Immature natural killer cell (primary cell): ENCODE data around the gene HIVEP1. TPM values are rescaled to one million over a fixed set of nuclear protein-coding genes. Genes with fewer than 3 reads are reported as not detected.

ENCODE experiments used
- DNase-seq, 3 donors: peaks; one replicate each; pipeline ENCODE4 v3.0.0; 2022; ENCODE audit warnings: mixed read lengths in 1 of 3
- H3K27ac Mint-ChIP-seq, 6 donors: one replicate each; pipeline ENCODE4 v1.8.0; 2020; ENCODE audit warnings: mixed read lengths in 6 of 6, mild to moderate bottlenecking in 5 of 6, inconsistent platforms in 4 of 6, moderate library complexity in 3 of 6
- H3K27me3 Mint-ChIP-seq, 3 donors: one replicate each; pipeline ENCODE4 v1.8.0; 2020 to 2021; ENCODE audit warnings: low read depth in 3 of 3, mild to moderate bottlenecking in 3 of 3, mixed read lengths in 3 of 3, moderate library complexity in 3 of 3, inconsistent platforms in 1 of 3
- H3K36me3 Mint-ChIP-seq, 3 donors: one replicate each; pipeline ENCODE4 v1.8.0; 2020; ENCODE audit warnings: mixed read lengths in 3 of 3, inconsistent platforms in 2 of 3, mild to moderate bottlenecking in 2 of 3
- H3K4me1 Mint-ChIP-seq, 2 donors: one replicate each; pipeline ENCODE4 v1.8.0; 2020; ENCODE audit warnings: inconsistent platforms in 2 of 2, mild to moderate bottlenecking in 2 of 2, mixed read lengths in 2 of 2, moderate library complexity in 1 of 2
- H3K4me3 Mint-ChIP-seq, 5 donors: one replicate each; pipeline ENCODE4 v1.8.0; 2020; ENCODE audit warnings: mild to moderate bottlenecking in 5 of 5, mixed read lengths in 5 of 5, inconsistent platforms in 3 of 5, moderate library complexity in 3 of 5
- H3K9me3 Mint-ChIP-seq, 6 donors: one replicate each; pipeline ENCODE4 v1.8.0; 2020; ENCODE audit warnings: mild to moderate bottlenecking in 6 of 6, mixed read lengths in 6 of 6, inconsistent platforms in 4 of 6, moderate library complexity in 3 of 6
- polyA plus RNA-seq, 3 donors: library from polyadenylated mRNA; unstranded; fragments of 300-500 nt; fragmentation: Illumina TruSeq; gene quantifications; one replicate each; pipeline ENCODE4 v1.2.3, GENCODE V29; 2021

Gene HIVEP1
- polyA plus RNA-seq, 3 donors from 2014 or later: 1.9 to 5.5 TPM; not detected in 1

DNA sequence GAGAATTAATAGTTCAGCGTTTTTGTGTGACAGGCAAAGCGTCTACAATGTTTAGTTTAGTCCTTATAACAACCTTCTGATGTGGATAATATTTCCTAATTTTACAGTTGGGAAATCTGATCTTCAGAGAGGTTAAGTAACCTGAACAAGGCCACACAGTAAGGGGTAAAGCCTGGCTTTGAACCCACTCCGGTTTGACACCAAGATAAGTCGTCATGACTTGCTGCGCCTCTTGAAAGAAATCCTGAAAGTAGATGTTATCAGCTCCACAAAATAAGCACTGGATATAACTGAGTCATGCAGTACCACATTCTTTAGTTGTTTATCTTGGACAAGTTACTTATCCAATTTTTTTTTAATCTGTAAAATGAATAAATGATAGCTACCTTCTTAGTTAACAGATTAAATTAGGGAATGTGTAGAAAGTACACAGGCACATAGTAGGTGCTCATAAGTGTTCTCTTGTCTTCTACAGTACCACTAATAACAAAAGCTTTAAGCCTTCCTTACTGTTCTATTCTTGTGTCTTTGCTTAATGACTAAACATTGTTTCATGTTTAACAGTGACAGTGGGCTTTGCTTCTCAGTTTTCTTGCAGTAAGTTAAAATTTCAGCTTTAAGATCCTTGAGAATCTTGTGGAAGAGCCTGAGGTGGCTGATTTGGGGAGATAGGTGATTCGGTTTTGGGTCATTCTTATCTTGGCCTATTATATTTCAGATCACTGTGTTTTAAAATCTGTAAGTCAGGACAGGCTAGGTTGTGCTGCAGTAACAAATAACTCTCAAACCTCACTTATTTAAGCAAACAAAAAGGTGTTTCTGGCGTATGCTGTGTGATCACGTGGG lies 2.1 kb downstream of the HIVEP1 start:
- Mint-ChIP-seq H3K9me3 (peaks cover 0 to 2% (median 0%) of the 10 kb centered on the region in 6 donors), H3K27me3 (peaks cover 18 to 31% (median 26%) of the 10 kb centered on the region in 3 donors), H3K36me3 (peaks cover 4 to 12% (median 11%) of the 10 kb centered on the region in 3 donors), H3K4me3 (peak overlapping the region in 4 of 5 donors; percentile 38 to 97 (median 76)), H3K4me1 (peaks cover 21 to 47% of the 10 kb centered on the region in 2 donors), H3K27ac (peak overlapping the region in 4 of 6 donors; percentile 9 to 96 (median 77))
- no peak for DNase-seq

DNA sequence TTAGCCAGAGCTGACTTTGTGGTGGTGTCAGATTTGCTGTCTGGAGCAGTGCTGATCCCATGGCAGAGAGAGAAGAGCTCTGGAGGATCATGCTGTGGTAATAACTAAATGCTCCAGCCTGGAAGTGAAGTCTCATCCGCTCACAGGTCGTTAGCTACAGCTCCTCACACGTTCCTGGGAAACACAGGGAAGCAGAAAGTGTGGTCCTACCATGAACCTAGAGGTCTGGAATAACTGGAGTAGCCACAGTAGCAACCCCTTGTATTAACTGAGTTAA lies 2.7 kb downstream of the HIVEP1 start:
- H3K27me3 Mint-ChIP-seq: peaks cover 18 to 26% (median 26%) of the 10 kb centered on the region in 3 donors
- H3K4me1 Mint-ChIP-seq: peaks cover 21 to 45% of the 10 kb centered on the region in 2 donors
- peaks cover 0 to 2% (median 0%) of the 10 kb centered on the region in 6 donors for H3K9me3 Mint-ChIP-seq
- peak overlapping the region in 4 of 6 donors; percentile 7 to 39 (median 10) for H3K27ac Mint-ChIP-seq
- H3K4me3 Mint-ChIP-seq: no peak overlapping the region
- no peak for DNase-seq
- peaks cover 6 to 13% (median 12%) of the 10 kb centered on the region in 3 donors for H3K36me3 Mint-ChIP-seq

- Mint-ChIP-seq H3K27me3 (peaks cover 9 to 16% (median 10%) of the 10 kb centered on the region in 3 donors), H3K36me3 (peaks cover 14 to 18% (median 16%) of the 10 kb centered on the region in 3 donors), H3K4me1 (peaks cover 16 to 48% of the 10 kb centered on the region in 2 donors), H3K9me3 (no peaks in the 10 kb centered on the region), H3K4me3 (no peak overlapping the region), H3K27ac (peak overlapping the region in 1 of 6 donors; percentile 17)
- no peak for DNase-seq
These were observed 5.2 kb downstream of the HIVEP1 start for GRCh38 chr6:12017263-12017662.

DNA sequence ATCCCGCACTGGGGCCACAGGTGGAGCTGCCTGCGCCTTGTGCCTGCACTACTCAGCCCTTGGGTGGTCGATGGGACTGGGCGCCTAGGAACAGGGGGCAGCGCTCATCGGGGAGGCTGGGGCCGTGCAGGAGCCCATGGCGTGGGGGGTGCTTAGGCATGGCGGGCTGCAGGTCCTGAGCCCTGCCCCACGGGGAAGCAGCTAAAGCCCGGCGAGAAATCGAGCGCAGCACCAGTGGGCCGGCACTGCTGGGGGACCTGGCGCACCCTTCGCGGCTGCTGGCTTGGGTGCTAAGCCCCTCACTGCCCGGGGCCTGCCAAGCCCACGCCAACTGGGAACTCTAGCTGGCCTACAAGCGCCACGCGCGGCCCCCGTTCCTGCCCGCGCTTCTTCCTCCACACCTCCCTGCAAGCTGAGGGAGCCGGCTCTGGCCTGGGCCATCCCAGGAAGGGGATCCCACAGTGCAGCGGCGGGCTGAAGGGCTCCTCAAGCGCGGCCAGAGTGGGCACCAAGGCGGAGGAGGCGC lies 5.8 kb downstream of the HIVEP1 start:
- DNase-seq: no peak
- no peaks in the 10 kb centered on the region for H3K9me3 Mint-ChIP-seq
- H3K4me3 Mint-ChIP-seq: no peak overlapping the region
- H3K27me3 Mint-ChIP-seq: peaks cover 5 to 11% (median 7%) of the 10 kb centered on the region in 3 donors
- H3K4me1 Mint-ChIP-seq: peaks cover 21 to 53% of the 10 kb centered on the region in 2 donors
- H3K36me3 Mint-ChIP-seq: peaks cover 14 to 18% (median 16%) of the 10 kb centered on the region in 3 donors
- H3K27ac Mint-ChIP-seq: no peak overlapping the region

- Mint-ChIP-seq H3K4me1 (peaks cover 14 to 43% of the 10 kb centered on the region in 2 donors), H3K27me3 (peaks cover 0 to 3% (median 2%) of the 10 kb centered on the region in 3 donors), H3K4me3 (no peak overlapping the region), H3K36me3 (peaks cover 14 to 18% (median 16%) of the 10 kb centered on the region in 3 donors), H3K27ac (peak overlapping the region in 3 of 6 donors; percentile 4 to 77 (median 43)), H3K9me3 (no peaks in the 10 kb centered on the region)
- no peak for DNase-seq
These were observed 8.2 kb downstream of the HIVEP1 start for GRCh38 chr6:12020187-12020791.

GRCh38 chr6:12022481-12022880 lies 10.4 kb downstream of the HIVEP1 start:
- H3K4me1 Mint-ChIP-seq: peaks cover 19 to 54% of the 10 kb centered on the region in 2 donors
- no peak overlapping the region for H3K4me3 Mint-ChIP-seq
- peaks cover 11 to 14% (median 14%) of the 10 kb centered on the region in 3 donors for H3K36me3 Mint-ChIP-seq
- peaks cover 0 to 3% (median 0%) of the 10 kb centered on the region in 3 donors for H3K27me3 Mint-ChIP-seq
- no peaks in the 10 kb centered on the region for H3K9me3 Mint-ChIP-seq
- no peak overlapping the region for H3K27ac Mint-ChIP-seq
- DNase-seq: peak in 1 of 3 donors; percentile 19

DNA sequence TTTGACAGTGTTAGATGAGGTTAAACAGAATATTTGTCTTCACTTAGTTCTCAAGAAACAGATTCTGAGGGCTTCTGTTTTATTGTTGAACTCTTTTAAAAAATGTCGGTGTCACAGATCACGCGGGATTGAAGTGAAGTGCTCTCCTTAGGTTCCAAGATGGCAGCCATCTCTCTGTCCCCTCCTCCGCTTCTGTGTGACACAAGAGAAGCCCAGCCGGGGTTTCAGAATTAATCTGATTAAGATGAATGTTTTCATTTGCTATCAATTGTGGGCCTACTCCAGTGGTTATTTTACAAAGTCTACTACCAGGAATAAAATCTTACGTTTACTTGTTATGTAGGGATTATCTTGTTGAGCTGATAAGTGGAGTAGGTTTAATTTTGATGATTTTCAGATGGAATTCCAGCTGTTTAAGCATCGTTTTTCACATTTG lies 10.9 kb downstream of the HIVEP1 start:
- Mint-ChIP-seq H3K36me3 (peaks cover 9 to 18% (median 14%) of the 10 kb centered on the region in 3 donors), H3K4me3 (no peak overlapping the region), H3K27me3 (peaks cover 0 to 3% (median 0%) of the 10 kb centered on the region in 3 donors), H3K27ac (no peak overlapping the region), H3K4me1 (peaks cover 19 to 59% of the 10 kb centered on the region in 2 donors), H3K9me3 (no peaks in the 10 kb centered on the region)
- no peak for DNase-seq

- H3K9me3 Mint-ChIP-seq: peaks cover 0 to 1% (median 0%) of the 10 kb centered on the region in 6 donors
- DNase-seq: no peak
- no peak overlapping the region for H3K4me3 Mint-ChIP-seq
- no peak overlapping the region for H3K27ac Mint-ChIP-seq
- peaks cover 0 to 2% (median 0%) of the 10 kb centered on the region in 3 donors for H3K27me3 Mint-ChIP-seq
- peaks cover 3 to 24% (median 17%) of the 10 kb centered on the region in 3 donors for H3K36me3 Mint-ChIP-seq
- peaks cover 19 to 60% of the 10 kb centered on the region in 2 donors for H3K4me1 Mint-ChIP-seq
These were observed 12.1 kb downstream of the HIVEP1 start for GRCh38 chr6:12024216-12024615.

GRCh38 chr6:12024699-12025434 lies 12.8 kb downstream of the HIVEP1 start:
- no peak overlapping the region for H3K4me3 Mint-ChIP-seq
- H3K4me1 Mint-ChIP-seq: peaks cover 17 to 56% of the 10 kb centered on the region in 2 donors
- peaks cover under 1 to 1% (median under 1%) of the 10 kb centered on the region in 6 donors for H3K9me3 Mint-ChIP-seq
- no peak overlapping the region for H3K27ac Mint-ChIP-seq
- peaks cover 0 to 2% (median 0%) of the 10 kb centered on the region in 3 donors for H3K27me3 Mint-ChIP-seq
- DNase-seq: no peak
- peaks cover 5 to 22% (median 18%) of the 10 kb centered on the region in 3 donors for H3K36me3 Mint-ChIP-seq

DNA sequence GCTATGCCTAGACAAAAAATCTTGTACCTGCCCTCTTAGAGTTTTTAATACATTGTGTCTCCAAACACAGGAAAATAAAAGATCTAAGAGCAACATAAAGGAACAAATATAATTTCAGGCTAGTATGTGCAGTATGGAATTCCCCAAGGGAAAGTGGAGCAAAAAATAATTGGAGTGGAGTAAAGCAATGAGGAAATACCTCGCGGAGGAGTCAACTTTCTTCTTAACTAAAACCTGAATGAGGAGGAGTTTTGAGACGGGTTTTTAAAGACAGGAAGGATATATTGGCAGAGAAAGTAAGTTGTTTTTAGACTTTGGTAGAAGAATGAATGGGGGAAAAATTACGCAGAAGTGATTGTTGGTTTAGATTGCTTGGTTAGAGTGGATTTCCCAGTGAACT lies 14.0 kb downstream of the HIVEP1 start:
- Mint-ChIP-seq H3K4me1 (peaks cover 18 to 52% of the 10 kb centered on the region in 2 donors), H3K36me3 (peaks cover 13 to 27% (median 24%) of the 10 kb centered on the region in 3 donors), H3K27ac (no peak overlapping the region), H3K9me3 (peaks cover 4 to 13% (median 13%) of the 10 kb centered on the region in 6 donors), H3K27me3 (peaks cover 0 to 1% (median 0%) of the 10 kb centered on the region in 3 donors), H3K4me3 (no peak overlapping the region)
- no peak for DNase-seq

DNA sequence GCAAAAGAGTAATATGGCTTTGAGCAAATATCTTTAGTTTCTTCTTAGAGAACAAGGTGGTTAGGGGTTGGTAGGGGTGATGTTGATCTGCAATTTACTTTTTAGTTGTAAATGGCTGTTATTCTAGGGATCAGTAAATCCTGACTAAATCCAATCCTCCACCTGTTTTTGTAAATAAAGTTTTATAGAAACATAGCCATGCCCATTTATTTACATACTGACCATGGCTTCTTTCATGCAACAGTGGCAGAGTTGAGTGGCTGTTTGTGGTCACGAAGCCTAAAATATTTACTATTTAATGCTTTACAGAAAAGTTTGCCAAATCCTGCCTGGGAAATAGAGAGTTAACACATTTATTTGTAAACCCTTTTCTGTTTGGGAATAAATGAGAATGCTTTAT lies 14.7 kb downstream of the HIVEP1 start:
- Mint-ChIP-seq H3K4me3 (no peak overlapping the region), H3K9me3 (peaks cover 4 to 16% (median 14%) of the 10 kb centered on the region in 6 donors), H3K4me1 (peaks cover 20 to 54% of the 10 kb centered on the region in 2 donors), H3K36me3 (peaks cover 15 to 23% (median 23%) of the 10 kb centered on the region in 3 donors), H3K27me3 (peaks cover 0 to 1% (median 0%) of the 10 kb centered on the region in 3 donors), H3K27ac (no peak overlapping the region)
- DNase-seq: no peak

DNA sequence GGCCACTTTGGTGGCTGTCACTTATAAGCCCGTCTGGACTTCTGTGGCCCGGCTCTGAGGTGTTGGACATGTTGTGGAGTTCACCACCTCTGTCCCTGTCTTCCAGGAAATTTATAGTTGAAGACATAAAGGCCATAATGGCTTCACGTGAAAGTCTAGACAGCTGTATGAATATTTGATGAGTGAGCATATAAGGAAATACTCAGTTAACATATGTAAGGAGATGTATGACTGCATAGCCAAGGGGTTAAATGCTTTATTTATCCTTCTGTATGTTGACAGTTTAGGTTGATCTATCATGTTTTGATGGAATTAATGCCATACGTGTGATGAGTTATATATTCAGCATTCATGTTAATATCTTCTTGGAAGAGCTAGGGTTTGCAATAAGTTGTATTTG lies 16.1 kb downstream of the HIVEP1 start:
- DNase-seq: no peak
- H3K36me3 Mint-ChIP-seq: peaks cover 15 to 23% (median 23%) of the 10 kb centered on the region in 3 donors
- no peak overlapping the region for H3K27ac Mint-ChIP-seq
- H3K4me3 Mint-ChIP-seq: no peak overlapping the region
- H3K27me3 Mint-ChIP-seq: peaks cover 0 to 1% (median 0%) of the 10 kb centered on the region in 3 donors
- peaks cover 4 to 16% (median 14%) of the 10 kb centered on the region in 6 donors for H3K9me3 Mint-ChIP-seq
- H3K4me1 Mint-ChIP-seq: peaks cover 24 to 54% of the 10 kb centered on the region in 2 donors
